Measurements from ENCODE around the gene SRGAP1.
"Not testable (repeated sequence)": the region's sequence is repeated elsewhere in the genome, so short reads cannot be mapped to it uniquely, and the experiment has no call there.

The SRGAP1 gene

GRCh38 chr12:64063121-64063520 is 218.6 kb downstream of the SRGAP1 start:
- no peak for FAIRE-seq

- no peak for FAIRE-seq
Measured at GRCh38 chr12:64064240-64064639, 219.7 kb downstream of the SRGAP1 start.

- FAIRE-seq, result no peak
Measured at GRCh38 chr12:64064706-64065105, 220.2 kb downstream of the SRGAP1 start.

- no peak for FAIRE-seq
Measured at GRCh38 chr12:64065881-64066451, 221.5 kb downstream of the SRGAP1 start.

GRCh38 chr12:64066776-64067175 is 222.3 kb downstream of the SRGAP1 start:
- no peak for FAIRE-seq

- FAIRE-seq, result no peak
Measured at GRCh38 chr12:64070454-64070853, 226.0 kb downstream of the SRGAP1 start.

- no peak for FAIRE-seq
Measured at GRCh38 chr12:64072916-64073575, 228.5 kb downstream of the SRGAP1 start.

GRCh38 chr12:64076565-64076964 is 232.1 kb downstream of the SRGAP1 start:
- not testable (repeated sequence) for FAIRE-seq

- FAIRE-seq, result no peak
Measured at GRCh38 chr12:64077922-64078321, 233.4 kb downstream of the SRGAP1 start.

- FAIRE-seq, result no peak
Measured at GRCh38 chr12:64080319-64081007, 236.0 kb downstream of the SRGAP1 start.

- no peak for FAIRE-seq
Measured at GRCh38 chr12:64081008-64081404, 236.5 kb downstream of the SRGAP1 start.

- FAIRE-seq, result no peak
Measured at GRCh38 chr12:64082116-64082515, 237.6 kb downstream of the SRGAP1 start.

- FAIRE-seq, result no peak
Measured at GRCh38 chr12:64082866-64083268, 238.4 kb downstream of the SRGAP1 start.

GRCh38 chr12:64083285-64084210 is 239.0 kb downstream of the SRGAP1 start:
- FAIRE-seq, result no peak

- no peak for FAIRE-seq
Measured at GRCh38 chr12:64085154-64085553, 240.7 kb downstream of the SRGAP1 start.

- no peak for FAIRE-seq
Measured at GRCh38 chr12:64085996-64086395, 241.5 kb downstream of the SRGAP1 start.

GRCh38 chr12:64086946-64087345 is 242.4 kb downstream of the SRGAP1 start:
- no peak for FAIRE-seq

GRCh38 chr12:64087761-64088160 is 243.3 kb downstream of the SRGAP1 start:
- FAIRE-seq, result no peak

GRCh38 chr12:64088431-64089349 is 244.2 kb downstream of the SRGAP1 start:
- peak; percentile 92 for FAIRE-seq

- no peak for FAIRE-seq
Measured at GRCh38 chr12:64090047-64090446, 245.5 kb downstream of the SRGAP1 start.

- FAIRE-seq, result no peak
Measured at GRCh38 chr12:64091186-64091585, 246.7 kb downstream of the SRGAP1 start.

Data from islet of Langerhans (tissue), 1 donor.